ENCODE data around the gene ATP13A5.

The ATP13A5 gene

GRCh38 chr3:193347521-193348501 is 30.7 kb downstream of the ATP13A5 start:
- DNase-seq (ENCODE audit: low read depth), result no peak

DNA sequence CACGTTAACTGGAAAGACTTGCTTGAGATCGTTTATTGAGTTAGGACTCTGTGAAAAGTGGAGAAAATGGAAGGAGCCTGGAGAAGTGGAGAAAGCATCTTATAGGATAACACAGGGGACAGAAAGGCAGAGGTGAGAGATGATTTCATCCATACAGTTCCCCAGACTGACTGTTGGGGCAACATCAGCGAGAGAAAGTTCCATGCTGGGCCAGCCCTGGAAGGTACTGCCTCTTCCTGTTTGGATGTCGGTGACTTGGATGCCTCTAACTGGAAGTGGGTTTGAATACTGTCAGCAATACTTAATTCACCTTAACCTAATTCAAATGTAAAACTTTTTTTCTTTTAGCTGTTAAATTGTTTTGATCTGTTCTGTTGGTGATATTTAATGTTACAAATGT is 32.3 kb downstream of the ATP13A5 start:
- no peak for DNase-seq (ENCODE audit: low read depth)

- DNase-seq (ENCODE audit: low read depth), result no peak
Observed at GRCh38 chr3:193345431-193345830, 33.1 kb downstream of the ATP13A5 start.

GRCh38 chr3:193344486-193344885 is 34.1 kb downstream of the ATP13A5 start:
- DNase-seq (ENCODE audit: low read depth), result no peak

DNA sequence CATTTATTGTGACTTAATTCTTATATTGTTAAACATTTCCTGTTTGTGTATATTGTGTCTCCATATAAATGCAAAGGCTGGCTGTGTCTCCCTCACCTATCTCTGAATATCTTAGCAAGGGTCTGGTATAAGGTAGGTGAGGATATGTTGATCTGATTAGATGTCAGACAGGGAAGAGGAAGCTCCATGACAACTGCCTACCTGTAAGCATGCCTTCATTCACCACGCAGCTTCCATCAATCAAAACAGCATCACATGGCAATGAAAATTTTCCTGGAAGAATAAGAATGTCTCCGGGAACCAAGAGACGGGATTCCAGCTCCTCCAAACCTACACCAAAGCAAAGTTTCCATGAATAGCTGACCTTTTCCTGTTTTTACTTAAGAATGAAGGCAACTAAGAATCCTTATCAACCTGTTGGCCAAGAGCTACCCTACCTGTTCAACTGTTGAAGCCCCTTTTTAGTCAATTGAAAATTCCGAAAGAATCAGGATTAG is 34.8 kb downstream of the ATP13A5 start:
- DNase-seq (ENCODE audit: low read depth), result no peak

GRCh38 chr3:193342551-193342950 is 36.0 kb downstream of the ATP13A5 start:
- no peak for DNase-seq (ENCODE audit: low read depth)

DNA sequence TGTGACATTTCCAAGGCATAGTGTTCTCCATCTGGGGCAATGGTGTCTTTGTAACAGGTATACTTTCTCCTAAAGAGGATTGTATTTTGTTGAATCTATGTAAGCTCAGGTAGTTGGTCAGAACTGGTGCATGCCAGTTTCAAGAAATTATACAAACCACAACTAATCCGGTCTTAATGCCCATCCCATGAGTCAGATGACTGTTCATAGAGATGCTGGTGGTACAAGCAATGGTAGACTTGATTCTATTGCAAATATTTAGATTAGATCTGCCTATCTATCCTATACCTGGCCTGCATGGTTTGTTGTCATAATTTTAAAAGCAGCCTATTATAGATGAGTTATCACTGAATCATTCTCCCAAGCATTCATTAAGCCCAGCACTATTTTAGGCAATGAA is 43.5 kb downstream of the ATP13A5 start:
- DNase-seq (ENCODE audit: low read depth), result no peak

- no peak for DNase-seq (ENCODE audit: low read depth)
Observed at GRCh38 chr3:193333229-193333628, 45.3 kb downstream of the ATP13A5 start.

GRCh38 chr3:193330555-193331204 is 47.9 kb downstream of the ATP13A5 start:
- no peak for DNase-seq (ENCODE audit: low read depth)

DNA sequence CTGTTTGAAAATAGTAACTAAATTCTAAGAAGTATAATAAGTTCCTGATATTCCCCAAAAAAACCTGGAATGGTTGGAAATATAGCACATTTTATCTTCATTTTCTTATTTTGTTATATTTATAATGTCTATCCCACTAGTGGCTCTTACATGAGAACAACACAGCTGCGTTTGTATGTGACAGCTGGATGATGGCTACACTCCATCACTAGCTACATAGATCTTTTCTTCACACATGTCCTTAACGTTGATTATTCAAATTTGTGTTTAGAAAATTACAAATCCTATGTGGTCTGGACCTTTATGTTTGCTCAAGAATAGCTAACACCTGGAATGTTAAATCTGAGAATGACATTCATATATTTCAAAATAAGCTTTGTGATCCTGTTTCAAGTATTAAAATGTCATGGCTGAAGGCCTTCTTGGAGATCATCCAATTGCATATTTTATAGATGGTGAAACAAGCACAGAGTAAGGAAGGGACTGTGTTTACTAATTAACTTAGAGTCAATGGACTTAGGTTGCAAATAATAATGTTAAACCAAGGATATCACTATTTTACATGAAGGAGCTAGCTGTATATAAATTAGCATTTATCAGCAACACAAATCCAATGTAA is 60.8 kb downstream of the ATP13A5 start:
- DNase-seq (ENCODE audit: low read depth), result no peak

DNA sequence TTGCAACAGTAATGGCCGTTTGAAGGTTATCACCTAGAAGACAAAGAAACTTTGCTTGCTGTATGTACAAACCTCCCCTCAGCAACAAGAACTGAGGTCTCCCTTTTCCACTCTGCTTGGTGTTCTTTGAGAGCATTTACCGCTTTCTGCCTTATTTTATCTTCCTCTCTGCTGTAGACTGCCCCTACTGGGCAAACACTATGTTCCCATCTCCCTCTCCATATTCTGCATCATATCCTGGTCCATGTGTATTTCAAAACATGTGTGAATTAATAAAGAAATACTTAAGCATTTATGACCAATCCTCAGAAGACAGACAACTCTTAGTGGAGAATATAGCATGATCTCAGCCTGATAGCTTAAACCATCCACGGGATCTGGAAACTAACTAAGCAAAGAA is 64.4 kb downstream of the ATP13A5 start:
- DNase-seq (ENCODE audit: low read depth), result no peak

- DNase-seq (ENCODE audit: low read depth), result no peak
Observed at GRCh38 chr3:193313061-193313958, 65.2 kb downstream of the ATP13A5 start.

DNA sequence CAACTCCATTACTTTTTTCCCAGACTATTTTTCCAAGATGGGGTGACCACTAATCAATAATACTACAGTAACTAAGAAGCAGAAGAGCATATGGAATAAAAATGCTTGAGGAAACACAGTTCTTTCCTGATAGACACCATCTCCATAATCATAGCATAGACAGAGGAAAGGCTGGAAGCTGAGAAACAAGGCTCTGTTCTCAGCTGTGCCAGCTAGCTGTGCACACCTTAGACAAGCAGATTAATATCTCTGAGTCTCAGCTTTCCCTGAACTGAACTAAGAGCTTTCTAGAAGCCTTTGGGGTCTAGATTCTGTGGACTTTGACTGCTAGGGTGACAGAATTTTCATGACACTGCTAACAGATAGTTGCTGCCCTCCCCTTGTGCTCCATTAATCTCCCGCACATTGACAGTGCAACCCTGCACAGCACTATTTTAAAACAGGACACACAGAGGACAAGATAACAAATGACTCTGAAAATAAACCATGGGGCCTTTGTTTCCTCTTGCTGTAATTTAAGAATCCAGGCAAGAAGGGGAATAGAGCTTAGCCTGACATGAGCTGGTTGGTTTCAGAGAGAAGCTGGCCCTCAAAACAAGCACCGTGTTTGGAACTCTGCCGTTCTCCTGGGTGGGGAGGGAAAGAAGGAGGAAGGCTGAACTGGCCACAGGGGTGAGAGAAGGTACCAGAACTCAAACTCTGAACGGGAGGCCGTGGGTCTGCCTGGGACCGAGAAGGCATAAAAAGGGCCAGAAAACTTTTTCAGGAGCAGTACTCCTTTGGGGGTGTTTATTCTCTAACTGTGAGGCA is 67.4 kb downstream of the ATP13A5 start:
- DNase-seq (ENCODE audit: low read depth), result no peak

DNA sequence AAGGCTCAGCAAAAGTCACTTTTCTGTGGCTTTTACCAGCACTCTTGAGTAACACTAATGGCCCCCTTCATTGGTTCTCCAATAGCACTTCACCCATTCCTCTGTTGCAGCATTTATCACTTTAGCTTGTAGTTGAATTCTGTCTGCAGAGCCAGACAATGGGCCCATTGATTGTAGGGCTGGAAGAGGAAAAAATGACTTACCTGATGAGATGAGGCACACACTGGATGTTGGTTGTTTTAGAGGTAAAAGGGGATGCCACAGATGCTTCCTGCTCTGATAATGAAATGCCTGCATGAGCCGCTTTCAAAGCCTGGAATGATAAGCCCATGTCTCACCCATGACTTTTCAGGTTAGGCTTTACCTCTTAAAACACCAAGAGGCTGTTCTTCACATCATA is 73.2 kb downstream of the ATP13A5 start:
- no peak for DNase-seq (ENCODE audit: low read depth)

- no peak for DNase-seq (ENCODE audit: low read depth)
Observed at GRCh38 chr3:193301433-193301832, 77.1 kb downstream of the ATP13A5 start.

GRCh38 chr3:193297421-193297820 is 81.1 kb downstream of the ATP13A5 start:
- no peak for DNase-seq (ENCODE audit: low read depth)

GRCh38 chr3:193295985-193296384 is 82.6 kb downstream of the ATP13A5 start:
- no peak for DNase-seq (ENCODE audit: low read depth)

DNA sequence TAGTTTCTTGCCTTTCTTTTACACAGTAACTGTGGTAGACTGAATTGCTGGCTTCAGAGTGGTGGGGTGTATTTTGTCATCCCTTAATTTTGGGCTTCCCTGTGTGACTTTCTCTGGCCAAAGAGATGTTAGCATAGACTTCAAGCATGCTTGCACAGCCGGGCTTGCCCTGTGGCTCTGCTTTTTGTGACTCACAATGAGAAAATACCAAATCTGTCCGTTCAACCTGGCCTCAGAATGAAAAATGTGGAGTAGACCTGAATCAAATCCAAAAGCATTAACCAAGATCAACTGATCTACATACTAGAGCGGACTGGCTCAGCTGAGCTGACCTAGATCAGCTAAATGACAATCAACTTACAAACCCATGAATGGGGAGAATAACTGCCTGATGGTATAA is 86.2 kb downstream of the ATP13A5 start:
- DNase-seq (ENCODE audit: low read depth), result no peak

- no peak for DNase-seq (ENCODE audit: low read depth)
Observed at GRCh38 chr3:193271101-193271840, 107.3 kb downstream of the ATP13A5 start.

DNA sequence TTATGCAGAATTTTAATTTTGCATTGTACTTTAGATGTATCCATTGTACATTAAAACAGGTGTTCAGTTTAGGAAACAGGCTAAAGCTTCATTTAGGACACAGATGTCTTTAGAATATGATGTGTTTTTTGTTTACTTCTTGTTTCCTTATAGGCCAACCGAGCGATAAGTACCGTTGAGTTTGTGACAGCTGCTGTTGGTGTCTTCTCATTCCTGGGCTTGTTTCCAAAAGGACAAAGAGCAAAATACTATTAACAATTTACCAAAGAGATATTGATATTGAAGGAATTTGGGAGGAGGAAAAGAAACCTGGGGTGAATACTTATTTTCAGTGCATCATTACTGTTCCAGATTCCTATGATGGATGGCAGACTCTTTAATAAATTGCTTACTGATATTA is 108.1 kb downstream of the ATP13A5 start:
- DNase-seq (ENCODE audit: low read depth), result no peak

Measured in stimulated activated CD8-positive, alpha-beta memory T cell treated with anti-CD3 and anti-CD28 coated beads, Interleukin-15, amount 100 ng/mL, for 1 hour (primary cell).